Activated gamma-delta T cell treated with Interleukin-2 at 50 U/mL for 16 hours (primary cell): Measurements from ENCODE around the gene UPF1.
"Not testable (repeated sequence)": the region's sequence is repeated elsewhere in the genome, so short reads cannot be mapped to it uniquely, and the experiment has no call there.

Experiments used
- DNase-seq: peaks from one replicate; pipeline ENCODE4 v3.0.0-alpha.2; 2020

Gene UPF1

GRCh38 chr19:18799389-18799970 lies 32.3 kb upstream of the UPF1 start:
- no peak for DNase-seq

- no peak for DNase-seq
Measured at GRCh38 chr19:18800079-18800478, 31.7 kb upstream of the UPF1 start.

GRCh38 chr19:18800636-18801035 lies 31.1 kb upstream of the UPF1 start:
- DNase-seq = no peak

- DNase-seq = no peak
Measured at GRCh38 chr19:18802354-18802753, 29.4 kb upstream of the UPF1 start.

GRCh38 chr19:18803550-18804138 lies 28.1 kb upstream of the UPF1 start:
- DNase-seq = no peak

- DNase-seq = no peak
Measured at GRCh38 chr19:18804139-18804601, 27.6 kb upstream of the UPF1 start.

GRCh38 chr19:18804643-18805042 lies 27.1 kb upstream of the UPF1 start:
- no peak for DNase-seq

GRCh38 chr19:18807861-18808331 lies 23.9 kb upstream of the UPF1 start:
- no peak for DNase-seq

GRCh38 chr19:18809149-18809868 lies 22.4 kb upstream of the UPF1 start:
- DNase-seq = no peak

- DNase-seq = not testable (repeated sequence)
Measured at GRCh38 chr19:18811638-18812037, 20.1 kb upstream of the UPF1 start.

- DNase-seq = no peak
Measured at GRCh38 chr19:18814063-18814462, 17.7 kb upstream of the UPF1 start.

- DNase-seq = no peak
Measured at GRCh38 chr19:18815673-18816072, 16.1 kb upstream of the UPF1 start.

GRCh38 chr19:18816645-18817044 lies 15.1 kb upstream of the UPF1 start:
- not testable (repeated sequence) for DNase-seq

- no peak for DNase-seq
Measured at GRCh38 chr19:18817574-18817973, 14.2 kb upstream of the UPF1 start.

- no peak for DNase-seq
Measured at GRCh38 chr19:18828786-18829185, 3.0 kb upstream of the UPF1 start.

GRCh38 chr19:18830488-18830887 lies 1.3 kb upstream of the UPF1 start:
- DNase-seq = no peak

- no peak for DNase-seq
Measured at GRCh38 chr19:18832306-18833140, 764 bp downstream of the UPF1 start.

- DNase-seq = no peak
Measured at GRCh38 chr19:18833141-18833476, 1.4 kb downstream of the UPF1 start.

- DNase-seq = no peak
Measured at GRCh38 chr19:18833849-18834643, 2.3 kb downstream of the UPF1 start.

- no peak for DNase-seq
Measured at GRCh38 chr19:18834644-18834984, 2.9 kb downstream of the UPF1 start.

GRCh38 chr19:18839465-18840287 lies 7.9 kb downstream of the UPF1 start:
- no peak for DNase-seq
